ENCODE results near the gene RUNX1.
A peak's percentile ranks its signal among the peaks of the same experiment; 100 is the strongest.
"Not testable (repeated sequence)": the region's sequence is repeated elsewhere in the genome, so short reads cannot be mapped to it uniquely, and the experiment has no call there.

RUNX1 gene

GRCh38 chr21:34817821-34818661, 231.1 kb downstream of the RUNX1 start:
- no peak for DNase-seq

- DNase-seq: no peak
Measured at GRCh38 chr21:34815831-34816705, 233.0 kb downstream of the RUNX1 start.

- DNase-seq: no peak
Measured at GRCh38 chr21:34814529-34814951, 234.6 kb downstream of the RUNX1 start.

GRCh38 chr21:34813266-34813894, 235.7 kb downstream of the RUNX1 start:
- DNase-seq: peak; percentile 60

GRCh38 chr21:34812504-34813265, 236.4 kb downstream of the RUNX1 start:
- DNase-seq: no peak

- DNase-seq: no peak
Measured at GRCh38 chr21:34811368-34811767, 237.7 kb downstream of the RUNX1 start.

- no peak for DNase-seq
Measured at GRCh38 chr21:34810786-34811185, 238.3 kb downstream of the RUNX1 start.

- no peak for DNase-seq
Measured at GRCh38 chr21:34809822-34810221, 239.3 kb downstream of the RUNX1 start.

- DNase-seq: peak; percentile 64
Measured at GRCh38 chr21:34808569-34809204, 240.4 kb downstream of the RUNX1 start.

GRCh38 chr21:34807881-34808568, 241.1 kb downstream of the RUNX1 start:
- peak; percentile 88 for DNase-seq

GRCh38 chr21:34807146-34807880, 241.8 kb downstream of the RUNX1 start:
- peak; percentile 92 for DNase-seq

GRCh38 chr21:34806423-34806822, 242.7 kb downstream of the RUNX1 start:
- no peak for DNase-seq

GRCh38 chr21:34805157-34805556, 243.9 kb downstream of the RUNX1 start:
- DNase-seq: no peak

- DNase-seq: not testable (repeated sequence)
Measured at GRCh38 chr21:34804584-34804983, 244.5 kb downstream of the RUNX1 start.

GRCh38 chr21:34803782-34804370, 245.2 kb downstream of the RUNX1 start:
- peak; percentile 64 for DNase-seq

GRCh38 chr21:34802180-34802899, 246.8 kb downstream of the RUNX1 start:
- DNase-seq: no peak

- DNase-seq: no peak
Measured at GRCh38 chr21:34801519-34802132, 247.5 kb downstream of the RUNX1 start.

GRCh38 chr21:34800797-34801518, 248.1 kb downstream of the RUNX1 start:
- no peak for DNase-seq
